Muscle layer of colon (tissue), 2 donors: ENCODE results near the gene ANKRD65.
A peak's percentile ranks its signal among the peaks of the same experiment; 100 is the strongest.
"Not testable (repeated sequence)": the region's sequence is repeated elsewhere in the genome, so short reads cannot be mapped to it uniquely, and the experiment has no call there.

Source experiments
- H3K27ac ChIP-seq: one replicate; pipeline ENCODE4 v1.7.0; 2013; ENCODE audit warnings: low read depth, mild to moderate bottlenecking, low read length, moderate library complexity
- H3K27me3 ChIP-seq, 2 donors: one replicate each; pipeline ENCODE4 v1.7.0; 2013; ENCODE audit warnings: low read length in 2 of 2, mild to moderate bottlenecking in 2 of 2; ENCODE audit not compliant: insufficient read depth in 2 of 2, control insufficient read depth in 1 of 2
- H3K36me3 ChIP-seq: one replicate; pipeline ENCODE4 v1.7.0; 2013; ENCODE audit warnings: mild to moderate bottlenecking, low read length; ENCODE audit not compliant: insufficient read depth
- H3K4me1 ChIP-seq: one replicate; pipeline ENCODE4 v1.7.0; 2013; ENCODE audit warnings: mild to moderate bottlenecking, low read length; ENCODE audit not compliant: insufficient read depth
- H3K4me3 ChIP-seq, 2 donors: one replicate each; pipeline ENCODE4 v1.7.0; 2013; ENCODE audit warnings: low read length in 2 of 2, low read depth in 1 of 2, mild to moderate bottlenecking in 1 of 2, moderate library complexity in 1 of 2
- H3K9ac ChIP-seq: one replicate; pipeline ENCODE4 v1.7.0; 2013; ENCODE audit warnings: low read length
- H3K9me3 ChIP-seq: one replicate; pipeline ENCODE4 v1.7.0; 2013; ENCODE audit warnings: mild to moderate bottlenecking, low read length
- donor health status: abdominal sarcoma.
- donor health status: Adenocarcinoma of cecum.

The ANKRD65 gene

GRCh38 chr1:1406821-1407635 is 14.0 kb downstream of the ANKRD65 start, which contains the start of gene MRPL20:
TSS of gene MRPL20 (minus strand) at chr1:1407293. CDS start at chr1:1407217, 76 bp downstream.
- Histone ChIP-seq H3K27me3 (no peaks in the 10 kb centered on the region), H3K9ac (peak within 1 kb of the TSS; percentile 65), H3K4me1 (peaks cover 24% of the 10 kb centered on the region), H3K4me3 (peak within 1 kb of the TSS; percentile 94 to 98), H3K9me3 (no peaks in the 10 kb centered on the region), H3K36me3 (peaks cover 26% of the 10 kb centered on the region), H3K27ac (peak within 1 kb of the TSS; percentile 95)

GRCh38 chr1:1406101-1406820 is 14.8 kb downstream of the ANKRD65 start:
- Histone ChIP-seq H3K4me3 (peak overlapping the region; percentile 94 to 98), H3K27ac (peak overlapping the region; percentile 95), H3K27me3 (no peaks in the 10 kb centered on the region), H3K9me3 (no peaks in the 10 kb centered on the region), H3K9ac (peak overlapping the region; percentile 65), H3K36me3 (peaks cover 34% of the 10 kb centered on the region), H3K4me1 (peaks cover 24% of the 10 kb centered on the region)

GRCh38 chr1:1403653-1404052 is 17.4 kb downstream of the ANKRD65 start:
- peaks cover 35% of the 10 kb centered on the region for H3K4me1 ChIP-seq
- H3K4me3 ChIP-seq: no peak overlapping the region
- H3K36me3 ChIP-seq: peaks cover 38% of the 10 kb centered on the region
- no peaks in the 10 kb centered on the region for H3K9me3 ChIP-seq
- H3K27ac ChIP-seq: no peak overlapping the region
- H3K27me3 ChIP-seq: no peaks in the 10 kb centered on the region
- H3K9ac ChIP-seq: no peak overlapping the region

GRCh38 chr1:1402901-1403392 is 18.1 kb downstream of the ANKRD65 start:
- Histone ChIP-seq H3K4me1 (peaks cover 35% of the 10 kb centered on the region), H3K36me3 (peaks cover 41% of the 10 kb centered on the region)
- H3K9ac ChIP-seq, H3K4me3 ChIP-seq, H3K9me3 ChIP-seq, H3K27ac ChIP-seq, H3K27me3 ChIP-seq: not testable (repeated sequence)

- Histone ChIP-seq H3K27me3 (no peaks in the 10 kb centered on the region), H3K9me3 (no peaks in the 10 kb centered on the region), H3K4me3 (no peak overlapping the region), H3K36me3 (peaks cover 48% of the 10 kb centered on the region), H3K27ac (no peak overlapping the region), H3K4me1 (peaks cover 39% of the 10 kb centered on the region), H3K9ac (no peak overlapping the region)
Measured at GRCh38 chr1:1402072-1402900, 18.8 kb downstream of the ANKRD65 start.

GRCh38 chr1:1401457-1402010 is 19.5 kb downstream of the ANKRD65 start:
- H3K27ac ChIP-seq: no peak overlapping the region
- no peak overlapping the region for H3K9ac ChIP-seq
- H3K27me3 ChIP-seq: no peaks in the 10 kb centered on the region
- peaks cover 40% of the 10 kb centered on the region for H3K4me1 ChIP-seq
- H3K9me3 ChIP-seq: no peaks in the 10 kb centered on the region
- H3K36me3 ChIP-seq: peaks cover 52% of the 10 kb centered on the region
- no peak overlapping the region for H3K4me3 ChIP-seq

GRCh38 chr1:1400576-1401456 is 20.3 kb downstream of the ANKRD65 start:
- H3K9ac ChIP-seq: no peak overlapping the region
- peak overlapping the region in 1 of 2 donors; percentile 93 for H3K4me3 ChIP-seq
- H3K4me1 ChIP-seq: peaks cover 33% of the 10 kb centered on the region
- H3K9me3 ChIP-seq: no peaks in the 10 kb centered on the region
- no peak overlapping the region for H3K27ac ChIP-seq
- no peaks in the 10 kb centered on the region for H3K27me3 ChIP-seq
- peaks cover 52% of the 10 kb centered on the region for H3K36me3 ChIP-seq

- H3K9ac ChIP-seq: peak overlapping the region; percentile 87
- peak overlapping the region; percentile 84 to 93 for H3K4me3 ChIP-seq
- H3K27ac ChIP-seq: peak overlapping the region; percentile 50
- H3K27me3 ChIP-seq: no peaks in the 10 kb centered on the region
- peaks cover 25% of the 10 kb centered on the region for H3K4me1 ChIP-seq
- H3K9me3 ChIP-seq: no peaks in the 10 kb centered on the region
- H3K36me3 ChIP-seq: peaks cover 52% of the 10 kb centered on the region
Measured at GRCh38 chr1:1399872-1400575, 21.1 kb downstream of the ANKRD65 start.

- H3K4me3 ChIP-seq: peak within 1 kb of the TSS; percentile 84 to 93
- peak within 1 kb of the TSS; percentile 87 for H3K9ac ChIP-seq
- H3K9me3 ChIP-seq: no peaks in the 10 kb centered on the region
- H3K27ac ChIP-seq: peak within 1 kb of the TSS; percentile 50
- no peaks in the 10 kb centered on the region for H3K27me3 ChIP-seq
- peaks cover 25% of the 10 kb centered on the region for H3K4me1 ChIP-seq
- H3K36me3 ChIP-seq: peaks cover 50% of the 10 kb centered on the region
Measured at GRCh38 chr1:1399187-1399871, 21.7 kb downstream of the ANKRD65 start, which contains the start of gene CCNL2. TSS of gene CCNL2 (minus strand) at chr1:1399335. CDS start at chr1:1399306, 29 bp downstream.
